HG03039 (cell line): ENCODE data around the gene HOATZ.

Experiments
- ATAC-seq: cut with Tn5 transposase; IDR thresholded peaks from one replicate; pipeline ENCODE4 v1.9.1; 2021; ENCODE audit warnings: mild to moderate bottlenecking, moderate library complexity; ENCODE audit not compliant: unreplicated experiment

Gene HOATZ

DNA sequence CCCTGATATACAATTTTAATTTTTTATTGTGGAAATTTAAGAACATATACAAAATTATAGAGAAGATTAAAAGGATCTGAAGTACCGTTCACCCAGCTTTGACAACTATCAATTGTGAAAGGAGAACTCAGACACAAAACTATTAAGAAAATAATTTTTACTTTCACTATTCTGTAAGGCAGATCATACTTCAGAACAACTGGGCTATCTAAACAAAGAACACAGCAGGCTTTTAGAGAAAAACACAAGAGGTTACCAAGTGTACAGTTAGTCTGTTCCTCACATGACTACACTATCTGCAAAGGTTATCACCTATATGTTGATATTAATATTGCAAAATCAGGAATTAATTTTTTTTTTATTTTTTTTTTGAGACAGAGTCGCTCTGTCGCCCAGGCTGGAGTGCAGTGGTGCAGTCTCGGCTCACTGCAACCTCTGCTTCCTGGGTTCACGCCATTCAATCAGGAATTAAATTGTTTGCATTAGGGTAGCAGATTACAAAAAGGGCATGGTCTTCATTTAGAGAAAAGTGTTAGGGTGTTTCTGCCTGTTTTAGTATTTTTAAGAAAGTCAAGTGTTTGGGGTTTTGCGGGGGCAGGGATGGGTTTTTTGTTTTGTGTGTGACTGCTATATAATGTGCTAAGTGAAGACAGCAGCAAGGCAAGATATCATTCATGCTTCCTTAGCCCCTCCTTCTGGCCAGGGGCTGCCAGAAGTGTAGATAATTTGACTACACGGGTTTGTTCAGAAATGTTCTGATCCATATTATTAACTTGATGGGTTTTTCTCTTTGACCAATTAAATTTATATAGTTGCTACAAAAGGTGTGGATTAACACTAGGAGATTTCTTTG lies 60.0 kb downstream of the HOATZ start:
- no peak for ATAC-seq

GRCh38 chr11:111575740-111576139 lies 61.2 kb downstream of the HOATZ start:
- no peak for ATAC-seq

- ATAC-seq, result no peak
Observed at GRCh38 chr11:111577821-111578220, 63.2 kb downstream of the HOATZ start.

DNA sequence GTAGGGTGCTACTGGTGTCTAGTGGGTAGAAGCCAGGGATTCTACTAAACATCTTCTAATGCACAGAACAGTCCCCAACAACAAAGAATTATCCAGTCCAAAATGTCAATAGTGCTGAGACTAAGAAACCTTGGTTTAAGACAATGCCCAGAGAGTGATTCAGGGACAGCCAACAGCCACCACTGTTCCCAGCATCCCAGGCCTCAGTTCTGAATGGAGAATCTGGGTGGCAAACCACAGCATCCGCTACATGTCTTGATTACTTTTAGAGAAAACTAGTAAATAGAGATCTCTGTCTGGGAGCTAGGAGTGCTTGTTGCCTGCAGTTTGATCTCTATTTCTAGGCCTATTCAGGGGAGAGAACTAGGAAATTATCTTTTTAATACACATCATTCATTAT lies 66.8 kb downstream of the HOATZ start:
- no peak for ATAC-seq

GRCh38 chr11:111582163-111582562 lies 67.6 kb downstream of the HOATZ start:
- ATAC-seq, result no peak

DNA sequence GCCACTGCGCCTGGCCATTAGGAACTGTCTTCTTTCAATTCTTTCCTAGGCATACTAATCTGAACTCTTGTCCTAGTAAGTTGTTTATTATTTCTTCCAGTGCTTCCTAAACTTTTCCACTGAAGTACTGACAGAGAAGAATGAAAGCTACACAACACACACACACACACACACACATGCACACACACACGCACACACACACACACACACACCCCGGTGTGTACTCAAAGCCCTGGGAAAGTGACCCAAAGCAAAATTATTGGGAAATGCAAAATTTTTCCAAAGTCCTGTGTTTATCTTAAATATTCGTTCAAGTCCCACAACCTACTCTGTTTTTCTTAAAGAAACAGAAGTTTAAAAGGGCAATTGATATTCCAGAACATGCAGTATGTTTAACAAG lies 68.3 kb downstream of the HOATZ start:
- no peak for ATAC-seq

GRCh38 chr11:111585371-111585770 lies 70.8 kb downstream of the HOATZ start:
- no peak for ATAC-seq

DNA sequence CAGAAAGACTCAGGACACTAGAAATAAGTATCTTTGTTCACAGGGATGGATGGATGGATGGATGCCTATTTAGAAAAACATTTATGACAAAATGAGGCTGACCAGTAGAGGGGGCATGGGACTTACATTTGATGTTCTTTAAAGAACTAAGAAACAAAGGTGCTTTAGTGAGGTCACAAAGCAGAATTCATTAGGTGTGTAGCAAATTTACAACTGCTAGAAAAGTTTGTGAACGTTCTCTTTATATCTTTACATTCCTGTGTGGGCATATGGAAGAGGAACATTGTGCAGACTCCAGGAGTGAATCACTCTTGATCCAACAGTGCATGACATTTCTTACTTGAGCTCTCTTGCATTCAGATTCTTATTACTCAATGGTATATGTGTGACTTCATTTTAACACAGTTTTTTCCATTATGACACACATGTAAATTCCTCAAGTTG lies 71.8 kb downstream of the HOATZ start:
- no peak for ATAC-seq
